MCF 10A (cell line): ENCODE data around the gene IL1RL2. TPM values are rescaled to one million over a fixed set of nuclear protein-coding genes. Genes with fewer than 3 reads are reported as not detected.
A peak's percentile ranks its signal among the peaks of the same experiment; 100 is the strongest.

Source experiments
- BruUV-seq: library from RNA; stranded (reverse); fragments of 400-500 nt; replicated peaks from 2 replicates; lab custom pipeline; 2021; lab: Mats Ljungman, UMichigan
- CTCF ChIA-PET: fragments of 300-600 bp; sonication (Branson Sonifier 250); formaldehyde crosslinking; extraction: SDS; loops from one replicate; lab custom pipeline; 2021; ENCODE audit warnings: antibody characterized with exemption, inconsistent platforms; lab: Yijun Ruan, JAX
- POLR2A ChIA-PET: fragments of 300-600, 350-650 bp; sonication (Branson Sonifier 250); formaldehyde crosslinking; extraction: SDS; loops from one replicate; lab custom pipeline; 2020; ENCODE audit warnings: antibody characterized with exemption, inconsistent platforms; lab: Yijun Ruan, JAX
- DNase-seq: peaks from one replicate; pipeline ENCODE4 v3.0.0-alpha.2; 2018; ENCODE audit not compliant: unreplicated experiment
- H3K27ac Mint-ChIP-seq: one replicate; pipeline ENCODE4 v1.8.0; 2022; ENCODE audit warnings: mild to moderate bottlenecking, low read depth, mixed read lengths; ENCODE audit not compliant: unreplicated experiment
- H3K27me3 Mint-ChIP-seq: one replicate; pipeline ENCODE4 v1.8.0; 2022; ENCODE audit warnings: mixed read lengths; ENCODE audit not compliant: insufficient read depth, unreplicated experiment
- H3K36me3 Mint-ChIP-seq: one replicate; pipeline ENCODE4 v1.8.0; 2022; ENCODE audit warnings: mild to moderate bottlenecking, moderate library complexity, mixed read lengths; ENCODE audit not compliant: insufficient read depth, unreplicated experiment
- H3K4me1 Mint-ChIP-seq: one replicate; pipeline ENCODE4 v1.8.0; 2022; ENCODE audit warnings: mixed read lengths; ENCODE audit not compliant: insufficient read depth, unreplicated experiment
- H3K4me3 Mint-ChIP-seq: one replicate; pipeline ENCODE4 v1.8.0; 2022; ENCODE audit warnings: mild to moderate bottlenecking, moderate library complexity, mixed read lengths; ENCODE audit not compliant: unreplicated experiment
- H3K9me3 Mint-ChIP-seq: one replicate; pipeline ENCODE4 v1.8.0; 2022; ENCODE audit warnings: mixed read lengths; ENCODE audit not compliant: unreplicated experiment
- CTCF ChIP-seq: fragments of 200-600 bp; IDR thresholded peaks from one replicate; pipeline ENCODE4 v1.8.0; 2022; ENCODE audit warnings: antibody characterized with exemption, mild to moderate bottlenecking; ENCODE audit not compliant: unreplicated experiment
- intact Hi-C: fragments of 100-400 bp; cut with micrococcal nuclease; formaldehyde crosslinking; loops from 2 replicates; pipeline ENCODE4 v1.14.1; 2022
- total RNA-seq: library from RNA; stranded (reverse); gene quantifications from 2 replicates; pipeline ENCODE4 v1.2.3, GENCODE V29; 2022

The IL1RL2 gene
- total RNA-seq, 1 experiment from 2014 or later, result not detected

GRCh38 chr2:102258025-102258385 is 71.2 kb downstream of the IL1RL2 start:
- no peak for DNase-seq
- POLR2A ChIA-PET, result interaction anchor here (0.9 kb wide), 1 partner anchor 233 kb away, joined by 4 read pairs; no protein-coding TSS in a partner anchor
- no peak for TF ChIP-seq CTCF
- no peaks in the 10 kb centered on the region for H3K9me3 Mint-ChIP-seq
- no peaks in the 10 kb centered on the region for H3K27me3 Mint-ChIP-seq
- H3K36me3 Mint-ChIP-seq, result no peaks in the 10 kb centered on the region
- H3K27ac Mint-ChIP-seq, result peak overlapping the region; percentile 99
- TSS peak; percentile 98 for BruUV-seq
- CTCF ChIA-PET, result interaction anchor here (0.7 to 1.6 kb wide), 5 partner anchors 11 to 367 kb away, joined by 3 to 5 read pairs (median 3); no protein-coding TSS in a partner anchor
- intact Hi-C loops, result loop anchor here (1.0 to 5.0 kb wide), 2 partner anchors 39 to 79 kb away; no protein-coding TSS in a partner anchor
- H3K4me3 Mint-ChIP-seq, result no peak overlapping the region
- peaks cover 18% of the 10 kb centered on the region for H3K4me1 Mint-ChIP-seq

GRCh38 chr2:102258386-102259074 is 71.7 kb downstream of the IL1RL2 start:
- TF ChIP-seq CTCF, result no peak
- H3K27me3 Mint-ChIP-seq, result no peaks in the 10 kb centered on the region
- ChIA-PET CTCF (interaction anchor here (0.7 to 1.3 kb wide), 4 partner anchors 10 to 238 kb away, joined by 3 to 5 read pairs (median 4); no protein-coding TSS in a partner anchor), POLR2A (interaction anchor here (0.9 kb wide), 1 partner anchor 233 kb away, joined by 4 read pairs; no protein-coding TSS in a partner anchor)
- H3K36me3 Mint-ChIP-seq, result no peaks in the 10 kb centered on the region
- H3K4me3 Mint-ChIP-seq, result no peak overlapping the region
- no peaks in the 10 kb centered on the region for H3K9me3 Mint-ChIP-seq
- intact Hi-C loops, result loop anchor here (1.0 to 5.0 kb wide), 2 partner anchors 39 to 79 kb away; no protein-coding TSS in a partner anchor
- no TSS peak for BruUV-seq
- peaks cover 13% of the 10 kb centered on the region for H3K4me1 Mint-ChIP-seq
- peak; percentile 73 for DNase-seq
- peak overlapping the region; percentile 99 for H3K27ac Mint-ChIP-seq

- CTCF ChIA-PET, result interaction anchor here (0.7 to 1.9 kb wide), 4 partner anchors 15 to 241 kb away, joined by 3 to 7 read pairs (median 3); partner anchors contain the start of gene IL18R1
- Mint-ChIP-seq H3K4me1 (peaks cover 7% of the 10 kb centered on the region), H3K9me3 (no peaks in the 10 kb centered on the region), H3K36me3 (no peaks in the 10 kb centered on the region), H3K4me3 (no peak overlapping the region), H3K27ac (no peak overlapping the region), H3K27me3 (no peaks in the 10 kb centered on the region)
- no TSS peak for BruUV-seq
- intact Hi-C loops, result no loop called here
- no peak for TF ChIP-seq CTCF
- no peak for DNase-seq
- POLR2A ChIA-PET, result interaction anchor here (0.7 kb wide), 1 partner anchor 421 kb away, joined by 3 read pairs; no protein-coding TSS in a partner anchor
Measured at GRCh38 chr2:102261467-102262135, 74.8 kb downstream of the IL1RL2 start.
